Keratinocyte (primary cell): ENCODE results near the gene ACSL3. TPM values are rescaled to one million over a fixed set of nuclear protein-coding genes. Genes with fewer than 3 reads are reported as not detected.

Experiments
- DNase-seq: peaks from one replicate; pipeline ENCODE4 v3.0.0-alpha.2; 2011; ENCODE audit warnings: low read depth, missing footprints, low spot score
- FAIRE-seq: peaks from 2 replicates; lab custom pipeline; 2011; peaks lifted over from hg19 to GRCh38; lab: Jason Lieb, UNC
- H2AFZ ChIP-seq: 2 replicates; pipeline ENCODE4 v1.6.0; 2012; ENCODE audit warnings: low read length, control low read depth, inconsistent platforms; ENCODE audit not compliant: control insufficient read depth
- H3K27ac ChIP-seq: 2 replicates; pipeline ENCODE4 v1.5.1; 2011; ENCODE audit warnings: low read length; ENCODE audit not compliant: control insufficient read depth, insufficient read depth
- H3K27me3 ChIP-seq: 3 replicates; pipeline ENCODE4 v1.6.0; 2011; ENCODE audit warnings: low read length; ENCODE audit not compliant: control insufficient read depth, insufficient read depth; ENCODE audit errors: extremely low read depth
- H3K36me3 ChIP-seq, 2 experiments: 2 replicates in 1 of 2; 3 replicates in 1 of 2; pipeline ENCODE4 v1.5.1; 2011; ENCODE audit warnings: low read length in 2 of 2, mild to moderate bottlenecking in 1 of 2; ENCODE audit not compliant: control insufficient read depth in 2 of 2, insufficient read depth in 2 of 2; ENCODE audit errors: extremely low read depth in 1 of 2
- H3K4me1 ChIP-seq: 3 replicates; pipeline ENCODE4 v1.5.1; 2011; ENCODE audit warnings: low read length; ENCODE audit not compliant: control insufficient read depth, insufficient read depth; ENCODE audit errors: extremely low read depth
- H3K4me2 ChIP-seq: 3 replicates; pipeline ENCODE4 v1.6.0; 2011; ENCODE audit warnings: low read depth, low read length; ENCODE audit not compliant: control insufficient read depth, insufficient read depth; ENCODE audit errors: extremely low read depth
- H3K4me3 ChIP-seq, 3 experiments: fragments of 200-600 bp in 1 of 3; sonication (generic) in 1 of 3; 2 replicates in 2 of 3; 3 replicates in 1 of 3; pipeline ENCODE4 v1.5.1; 2011 to 2016; ENCODE audit warnings: low read length in 3 of 3, mild to moderate bottlenecking in 3 of 3, control low read depth in 2 of 3, inconsistent platforms in 1 of 3, low read depth in 1 of 3, mixed read lengths in 1 of 3, mixed run types in 1 of 3, moderate library complexity in 1 of 3; ENCODE audit not compliant: control insufficient read depth in 2 of 3, insufficient read depth in 2 of 3; ENCODE audit errors: extremely low read depth in 1 of 3
- H3K79me2 ChIP-seq: 2 replicates; pipeline ENCODE4 v1.6.0; 2012; ENCODE audit warnings: low read length; ENCODE audit not compliant: control insufficient read depth, insufficient read depth
- H3K9ac ChIP-seq: 3 replicates; pipeline ENCODE4 v1.6.0; 2011; ENCODE audit warnings: low read length; ENCODE audit not compliant: control insufficient read depth, insufficient read depth; ENCODE audit errors: extremely low read depth
- H3K9me1 ChIP-seq: 3 replicates; pipeline ENCODE4 v1.6.0; 2011; ENCODE audit warnings: low read length; ENCODE audit not compliant: control insufficient read depth, insufficient read depth; ENCODE audit errors: extremely low read depth
- H3K9me3 ChIP-seq: 2 replicates; pipeline ENCODE4 v1.5.1; 2012; ENCODE audit warnings: low read depth, low read length; ENCODE audit not compliant: control insufficient read depth
- H4K20me1 ChIP-seq: 3 replicates; pipeline ENCODE4 v1.6.0; 2011; ENCODE audit warnings: low read length; ENCODE audit not compliant: control insufficient read depth, insufficient read depth; ENCODE audit errors: extremely low read depth
- EZH2 ChIP-seq: IDR thresholded peaks from one replicate; pipeline ENCODE4 v1.6.1; 2012; ENCODE audit warnings: inconsistent platforms, mild to moderate bottlenecking, low read length, moderate library complexity
- dilution Hi-C: fragments of 300-500 bp; cut with MboI; formaldehyde crosslinking; loops from one replicate; pipeline ENCODE4 v1.7.0; 2020; ENCODE audit warnings: low sequenced_read_pairs; ENCODE audit not compliant: extremely low pct_ligation_motif_present
- polyA plus RNA-seq, 5 experiments: library from polyadenylated mRNA; depleted of rRNA in 3 of 5; stranded (reverse) in 3 of 5; stranded (forward) in 1 of 5; unstranded in 1 of 5; fragments of >200 nt; gene quantifications; 1 replicate in 1 of 5; 2 replicates in 3 of 5; 3 replicates in 1 of 5; pipeline versions ENCODE4 v1.2.1 to v1.2.3, GENCODE V29; 2011 to 2012; ENCODE audit warnings: missing spikeins in 2 of 5, low read depth in 1 of 5, low replicate concordance in 1 of 5
- TF ChIP-seq, protein P1 (sequence below), 3 experiments: IDR thresholded peaks in 1 of 3; conservative IDR thresholded peaks in 1 of 3; optimal IDR thresholded peaks in 1 of 3; 2 replicates in 2 of 3; 3 replicates in 1 of 3; pipeline versions ENCODE3 to v1.5.1; 2011; ENCODE audit warnings: low read length in 3 of 3, mild to moderate bottlenecking in 3 of 3, moderate library complexity in 2 of 3, control low read depth in 1 of 3, inconsistent platforms in 1 of 3; ENCODE audit not compliant: insufficient read depth in 2 of 3; ENCODE audit errors: extremely low read depth in 1 of 3

ACSL3 gene
- polyA plus RNA-seq, 1 donor (not counting 4 experiments of a cell fraction or from before 2014, with no cell fraction given): 197 TPM

DNA sequence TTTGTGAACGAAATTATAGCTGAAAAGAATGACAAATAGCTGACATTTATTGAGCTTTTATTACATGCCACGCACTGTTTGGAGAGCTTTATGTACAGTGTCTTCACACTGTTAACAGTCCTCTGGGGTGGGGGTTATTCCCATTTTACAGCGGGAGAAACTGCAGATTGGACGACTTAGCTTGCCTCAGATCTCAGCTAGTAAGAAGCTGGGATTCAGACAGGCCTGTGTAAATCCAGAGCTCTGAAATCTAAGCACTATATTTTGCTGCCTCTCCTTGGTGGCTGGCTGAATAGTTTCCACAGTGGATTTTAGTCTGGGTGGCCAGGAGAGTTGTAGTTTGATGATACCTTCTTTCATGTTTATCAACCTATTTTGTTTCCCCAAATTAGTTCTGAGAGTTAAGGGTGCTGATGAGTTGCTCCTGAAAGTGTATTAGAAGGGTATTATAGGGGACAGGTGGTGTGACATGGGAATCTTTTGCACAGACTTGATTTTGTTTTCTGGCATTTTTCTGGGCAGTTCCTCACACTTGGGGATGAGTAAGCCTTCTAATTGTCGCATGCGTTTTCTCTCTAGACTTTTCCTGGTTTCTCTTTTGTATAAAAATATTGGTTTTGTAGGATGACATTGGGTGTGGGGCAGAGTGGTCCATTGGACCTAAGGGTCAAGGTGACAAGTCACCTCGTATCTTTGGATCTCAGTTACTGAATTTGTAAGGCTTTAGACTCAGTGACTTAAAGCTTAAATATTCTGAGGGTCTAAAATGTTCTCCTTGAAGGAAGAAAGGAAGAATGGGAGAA is 1.5 kb downstream of the ACSL3 start:
- Histone ChIP-seq H3K79me2 (peaks cover 64% of the 10 kb centered on the region), H2AFZ (no peak overlapping the region), H3K27ac (peak overlapping the region; percentile 90), H3K4me1 (peaks cover 35% of the 10 kb centered on the region), H3K4me3 (peak overlapping the region; percentile 96 to 99 (median 98)), H3K27me3 (no peaks in the 10 kb centered on the region), H3K9ac (peak overlapping the region; percentile 93), H3K9me3 (no peaks in the 10 kb centered on the region), H3K4me2 (peak overlapping the region; percentile 95), H4K20me1 (peaks cover 30% of the 10 kb centered on the region), H3K9me1 (peaks cover 8% of the 10 kb centered on the region), H3K36me3 (peaks cover 0 to 4% of the 10 kb centered on the region in 2 experiments)
- FAIRE-seq (peak; percentile 5), DNase-seq (no peak)
- TF ChIP-seq, protein P1, sequence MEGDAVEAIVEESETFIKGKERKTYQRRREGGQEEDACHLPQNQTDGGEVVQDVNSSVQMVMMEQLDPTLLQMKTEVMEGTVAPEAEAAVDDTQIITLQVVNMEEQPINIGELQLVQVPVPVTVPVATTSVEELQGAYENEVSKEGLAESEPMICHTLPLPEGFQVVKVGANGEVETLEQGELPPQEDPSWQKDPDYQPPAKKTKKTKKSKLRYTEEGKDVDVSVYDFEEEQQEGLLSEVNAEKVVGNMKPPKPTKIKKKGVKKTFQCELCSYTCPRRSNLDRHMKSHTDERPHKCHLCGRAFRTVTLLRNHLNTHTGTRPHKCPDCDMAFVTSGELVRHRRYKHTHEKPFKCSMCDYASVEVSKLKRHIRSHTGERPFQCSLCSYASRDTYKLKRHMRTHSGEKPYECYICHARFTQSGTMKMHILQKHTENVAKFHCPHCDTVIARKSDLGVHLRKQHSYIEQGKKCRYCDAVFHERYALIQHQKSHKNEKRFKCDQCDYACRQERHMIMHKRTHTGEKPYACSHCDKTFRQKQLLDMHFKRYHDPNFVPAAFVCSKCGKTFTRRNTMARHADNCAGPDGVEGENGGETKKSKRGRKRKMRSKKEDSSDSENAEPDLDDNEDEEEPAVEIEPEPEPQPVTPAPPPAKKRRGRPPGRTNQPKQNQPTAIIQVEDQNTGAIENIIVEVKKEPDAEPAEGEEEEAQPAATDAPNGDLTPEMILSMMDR (optimal IDR thresholded peaks at IDR 0.05 in 1 of 3, IDR thresholded peaks at IDR 0.05 in 1 of 3, conservative IDR thresholded peaks at IDR 0.05 in 1 of 3; ENCODE audit: extremely low read depth in 1 of 3, insufficient read depth in 2 of 3, low read length in 3 of 3): peak in 1 of 3 experiments; percentile 22
- no peak for TF ChIP-seq EZH2
- dilution Hi-C loops: no loop called here

DNA sequence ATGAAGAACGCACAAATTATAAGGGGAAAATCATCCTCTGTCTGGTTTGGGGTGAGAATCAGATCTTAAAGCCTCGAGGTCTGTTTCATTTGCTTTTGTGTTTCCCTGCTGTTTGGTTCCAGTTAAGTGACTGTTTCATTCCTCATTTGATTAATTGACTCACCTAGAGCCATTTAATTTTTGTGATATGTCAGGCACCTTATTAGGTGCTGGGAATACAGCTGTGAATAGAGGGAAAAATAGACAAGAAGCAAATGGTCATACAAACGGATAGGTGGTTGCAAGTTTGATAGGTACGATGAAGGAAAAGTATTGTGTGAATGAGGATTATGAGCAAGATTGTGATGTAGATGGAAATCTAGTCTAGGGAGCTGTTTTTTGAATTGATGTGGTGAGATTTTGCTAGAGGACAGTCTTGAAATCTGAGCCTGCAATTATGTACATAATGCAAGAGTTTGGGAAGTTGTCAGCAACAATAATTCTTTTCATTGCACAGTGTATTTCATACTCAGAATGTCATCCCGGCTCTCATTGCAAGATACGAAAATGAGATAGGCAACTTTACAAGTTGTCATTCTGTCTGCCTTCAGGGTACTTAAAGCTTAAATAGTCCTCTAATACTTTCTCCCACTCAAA is 2.2 kb downstream of the ACSL3 start:
- Histone ChIP-seq H3K4me2 (peak overlapping the region; percentile 95), H2AFZ (no peak overlapping the region), H3K9me1 (peaks cover 8% of the 10 kb centered on the region), H3K27me3 (no peaks in the 10 kb centered on the region), H3K36me3 (peaks cover 0 to 4% of the 10 kb centered on the region in 2 experiments), H3K9ac (peak overlapping the region; percentile 93), H3K4me1 (peaks cover 35% of the 10 kb centered on the region), H3K79me2 (peaks cover 71% of the 10 kb centered on the region), H4K20me1 (peaks cover 30% of the 10 kb centered on the region), H3K27ac (peak overlapping the region; percentile 90), H3K4me3 (peak overlapping the region; percentile 96 to 99 (median 98)), H3K9me3 (no peaks in the 10 kb centered on the region)
- TF ChIP-seq, protein P1 (optimal IDR thresholded peaks at IDR 0.05 in 1 of 3, IDR thresholded peaks at IDR 0.05 in 1 of 3, conservative IDR thresholded peaks at IDR 0.05 in 1 of 3; ENCODE audit: extremely low read depth in 1 of 3, insufficient read depth in 2 of 3, low read length in 3 of 3): no peak
- no peak for TF ChIP-seq EZH2
- dilution Hi-C loops: no loop called here
- no peak for DNase-seq
- no peak for FAIRE-seq
